T47D (cell line): Measurements from ENCODE around the gene GAK.

Experiments
- DNase-seq, 2 experiments: peaks; one replicate each; pipeline versions ENCODE4 v3.0.0 to v3.0.0-alpha.2; 2011 to 2012; ENCODE audit warnings: low read depth in 1 of 2, low spot score in 1 of 2
- JUND ChIP-seq: IDR thresholded peaks from 2 replicates; pipeline ENCODE4 v1.6.1; 2012; ENCODE audit warnings: low read depth
- in situ Hi-C: cut with HindIII; loops from 2 replicates; pipeline ENCODE4 v1.10.0; 2016; ENCODE audit warnings: low sequenced_read_pairs, low pct_unique_long_range_greater_than_20kb

The GAK gene

DNA sequence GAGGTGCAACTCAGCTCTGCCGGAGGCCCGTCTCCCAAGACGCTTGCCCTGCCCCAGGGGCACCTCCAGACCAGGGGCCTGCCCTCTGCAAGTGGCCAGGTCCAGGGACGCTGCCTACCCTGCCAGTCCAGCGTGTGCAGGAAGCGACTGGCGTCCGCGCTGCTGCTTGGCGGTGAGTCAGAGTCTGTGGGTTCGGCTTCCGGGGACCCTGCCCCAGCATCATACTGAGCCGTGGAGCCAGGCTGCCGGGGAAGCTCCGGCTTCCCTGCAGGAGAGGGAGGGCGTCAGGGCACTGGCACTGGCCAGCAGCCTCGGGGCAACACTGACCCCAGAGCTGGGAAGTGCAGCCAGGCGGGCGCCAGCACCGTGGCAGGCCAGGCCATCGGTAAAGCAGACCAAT lies 63.7 kb downstream of the GAK start:
- TF ChIP-seq JUND = no peak
- in situ Hi-C loops = no loop called here
- DNase-seq = no peak

DNA sequence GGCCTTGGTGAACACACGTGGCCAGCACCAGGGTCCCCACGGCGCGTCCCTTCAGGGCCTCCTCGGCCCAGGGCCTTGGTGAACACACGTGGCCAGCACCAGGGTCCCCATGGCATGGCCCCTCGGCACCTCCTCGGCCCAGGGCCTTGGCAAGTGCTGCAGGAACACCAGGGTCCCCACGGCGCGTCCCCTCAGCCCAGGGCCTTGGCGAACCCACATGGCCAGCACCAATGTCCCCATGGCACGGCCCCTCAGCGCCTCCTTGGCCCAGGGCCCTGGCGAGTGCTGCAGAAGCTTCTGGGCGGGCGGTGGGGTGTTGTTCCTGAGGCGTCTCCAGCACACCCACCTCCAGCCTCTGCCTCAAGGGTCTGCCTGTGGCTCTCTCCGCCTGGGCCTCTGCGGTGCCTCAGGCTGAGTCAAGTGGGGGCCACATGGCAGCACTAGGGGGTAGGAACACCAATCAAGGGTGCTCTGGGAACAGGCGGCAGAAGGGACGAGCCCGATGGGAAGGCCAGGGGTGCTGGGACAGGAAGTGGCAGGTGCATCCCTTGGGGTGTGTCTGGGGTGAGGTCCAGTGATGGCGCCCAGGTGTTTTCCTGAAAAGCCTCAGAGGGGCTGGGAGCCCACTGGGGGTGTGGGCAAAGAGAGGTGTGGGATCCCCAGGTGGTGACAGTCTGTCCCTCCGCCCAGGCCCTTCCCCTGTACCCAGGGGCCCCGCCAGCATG lies 64.4 kb downstream of the GAK start:
- in situ Hi-C loops = no loop called here
- no peak for TF ChIP-seq JUND
- no peak for DNase-seq

DNA sequence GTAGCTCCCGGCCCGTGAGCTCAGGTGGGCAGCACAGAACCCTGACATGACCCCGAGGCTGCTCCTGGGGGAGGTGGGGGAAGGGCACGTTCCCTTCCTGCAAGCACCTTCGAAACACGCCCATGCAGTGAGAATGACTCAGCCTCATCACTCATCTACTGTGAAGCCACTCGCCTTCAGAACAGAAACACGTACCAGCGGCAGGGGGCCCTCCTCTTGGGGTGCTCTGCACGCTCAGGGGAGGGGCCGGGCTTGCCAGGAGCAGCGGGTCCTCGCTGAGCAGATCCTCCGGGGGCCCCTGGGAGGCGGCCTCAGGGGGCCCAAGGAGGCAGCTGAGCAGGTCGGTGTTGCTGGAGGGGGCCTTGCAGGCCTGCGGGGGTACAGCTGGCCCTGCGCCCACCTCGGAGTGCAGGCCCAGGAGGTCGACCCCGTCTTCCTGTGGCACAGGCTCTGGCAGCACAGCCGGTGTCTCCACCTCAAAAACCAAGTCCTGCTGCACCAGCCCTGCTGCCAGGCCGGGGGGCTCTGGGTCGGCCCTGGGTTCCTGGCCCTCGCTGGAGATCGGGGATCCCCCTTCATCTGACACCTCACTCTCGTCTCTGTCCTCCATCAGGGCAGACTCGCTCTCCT lies 65.2 kb downstream of the GAK start:
- in situ Hi-C loops = no loop called here
- no peak for DNase-seq
- TF ChIP-seq JUND = no peak

DNA sequence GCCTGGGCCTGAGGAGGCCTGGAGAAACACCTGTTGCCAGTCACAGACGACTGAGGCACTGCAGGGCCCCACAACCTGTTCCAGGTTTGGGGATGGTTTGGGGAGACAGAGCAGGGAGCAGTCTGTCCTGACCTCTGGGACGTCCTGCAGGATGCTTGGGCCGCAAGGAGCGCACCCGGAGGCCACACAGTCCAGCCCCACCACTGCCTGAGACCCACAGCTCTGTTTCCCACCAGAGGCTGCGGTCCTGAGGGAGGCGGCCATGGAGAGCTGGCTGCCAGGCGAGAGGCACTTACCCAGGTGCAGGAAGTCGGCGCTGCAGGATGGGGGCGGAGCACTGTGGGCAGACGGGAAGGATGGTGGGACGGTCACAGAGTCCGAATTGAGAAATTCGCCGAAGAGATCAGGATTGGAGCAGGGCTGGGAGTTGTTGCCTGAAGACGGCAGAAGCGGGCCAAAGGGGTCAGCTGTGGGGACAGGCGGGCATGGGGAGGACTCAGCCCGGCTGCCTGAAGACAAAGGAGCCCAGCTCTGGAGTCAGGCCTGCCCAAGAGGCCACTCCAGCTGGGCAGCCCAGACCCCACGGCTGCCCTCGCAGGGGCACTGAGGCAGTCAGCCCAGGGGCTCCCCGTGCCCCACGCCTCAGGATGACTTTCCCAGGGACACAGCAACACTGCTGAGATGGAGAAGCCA lies 65.9 kb downstream of the GAK start:
- no peak for TF ChIP-seq JUND
- in situ Hi-C loops = no loop called here
- no peak for DNase-seq

DNA sequence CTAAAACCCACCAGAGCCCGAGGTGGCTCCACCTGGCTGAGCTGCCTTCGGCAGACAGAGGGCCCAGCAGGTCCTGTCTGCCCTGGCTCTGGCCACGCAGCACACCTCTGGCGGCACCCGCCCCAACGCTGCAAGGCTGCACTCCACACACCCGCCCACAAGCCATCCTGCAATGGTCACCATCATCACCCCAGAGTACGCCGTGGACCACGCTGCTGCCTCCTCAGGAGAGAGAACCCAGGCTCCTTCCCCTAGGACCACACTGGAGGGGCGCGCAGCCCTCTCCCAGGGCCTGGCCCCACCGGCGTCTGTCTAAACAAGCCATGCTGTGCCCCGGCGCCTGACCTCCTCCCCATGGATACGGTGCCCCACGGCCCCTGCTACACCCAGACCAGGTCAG lies 66.5 kb downstream of the GAK start:
- in situ Hi-C loops = no loop called here
- no peak for DNase-seq
- no peak for TF ChIP-seq JUND

DNA sequence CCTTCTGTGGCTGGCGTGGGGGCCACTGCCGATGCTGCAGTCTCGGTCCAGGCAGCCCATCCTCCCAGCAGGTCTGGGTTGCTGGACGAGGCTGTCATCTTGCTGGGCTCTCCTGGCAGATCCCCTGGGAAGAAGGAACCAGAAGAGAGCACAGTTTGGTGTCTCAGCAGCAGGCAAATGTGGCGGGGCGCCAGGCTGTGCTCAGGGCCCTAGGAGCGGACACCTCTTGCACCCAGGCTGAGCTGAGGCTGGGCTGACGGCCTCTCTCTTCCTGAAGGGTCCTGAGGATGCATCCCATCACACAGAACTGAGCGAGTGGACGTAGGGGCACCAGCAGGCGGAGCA lies 67.0 kb downstream of the GAK start:
- in situ Hi-C loops = no loop called here
- no peak for TF ChIP-seq JUND
- no peak for DNase-seq

DNA sequence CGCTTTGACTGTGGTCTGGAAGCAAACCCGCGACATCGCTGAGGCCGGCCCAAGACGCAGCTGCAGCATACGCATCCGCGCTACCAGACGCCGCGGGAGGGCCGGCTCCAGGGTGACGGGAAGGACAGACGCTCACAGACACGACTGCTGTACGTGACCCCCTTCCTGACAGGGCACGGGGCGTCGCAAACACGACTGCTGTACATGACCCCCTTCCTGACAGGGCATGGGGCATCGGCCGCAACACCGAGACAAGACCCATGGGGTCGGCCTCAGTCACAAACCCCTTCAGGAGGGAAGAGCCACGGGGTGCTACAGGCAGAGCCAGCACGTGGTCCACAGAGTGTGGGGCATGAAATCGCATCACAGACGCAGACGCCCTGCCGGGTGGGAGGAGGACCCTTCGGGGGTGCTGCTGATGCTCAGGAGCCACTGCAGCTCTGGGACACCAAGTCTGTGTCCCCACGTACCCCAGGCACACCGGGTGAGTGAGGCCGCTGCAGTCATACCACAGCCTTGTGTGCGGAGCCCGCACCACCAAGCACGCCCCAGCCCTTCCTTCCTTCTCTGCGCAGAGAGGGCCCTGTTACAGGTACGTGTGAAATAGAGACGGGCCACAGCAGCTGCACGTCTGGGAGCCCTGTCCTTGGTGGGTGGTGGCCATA lies 67.5 kb downstream of the GAK start:
- no peak for TF ChIP-seq JUND
- in situ Hi-C loops = no loop called here

DNA sequence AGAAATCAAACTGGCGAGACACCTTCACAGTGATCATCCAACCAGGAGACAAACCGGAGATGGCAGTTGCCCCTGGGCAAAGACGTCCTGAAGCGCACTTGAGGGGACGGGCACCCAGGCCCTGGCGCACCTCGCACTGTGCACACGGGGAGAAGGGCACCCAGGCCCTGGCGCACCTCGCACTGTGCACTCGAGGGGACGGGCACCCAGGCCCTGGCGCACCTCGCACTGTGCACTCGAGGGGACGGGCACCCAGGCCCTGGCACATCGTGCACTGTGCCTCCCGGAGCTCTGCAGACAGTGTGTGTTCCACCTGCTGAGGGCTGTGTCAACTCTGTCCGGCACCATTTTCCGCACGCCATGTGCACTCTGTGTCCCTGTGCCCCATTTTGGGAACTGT lies 71.6 kb downstream of the GAK start:
- DNase-seq = no peak
- TF ChIP-seq JUND = no peak
- in situ Hi-C loops = no loop called here

More for the DNA sequence above, 67.5 kb downstream of the GAK start:
- DNase-seq = no peak

DNA sequence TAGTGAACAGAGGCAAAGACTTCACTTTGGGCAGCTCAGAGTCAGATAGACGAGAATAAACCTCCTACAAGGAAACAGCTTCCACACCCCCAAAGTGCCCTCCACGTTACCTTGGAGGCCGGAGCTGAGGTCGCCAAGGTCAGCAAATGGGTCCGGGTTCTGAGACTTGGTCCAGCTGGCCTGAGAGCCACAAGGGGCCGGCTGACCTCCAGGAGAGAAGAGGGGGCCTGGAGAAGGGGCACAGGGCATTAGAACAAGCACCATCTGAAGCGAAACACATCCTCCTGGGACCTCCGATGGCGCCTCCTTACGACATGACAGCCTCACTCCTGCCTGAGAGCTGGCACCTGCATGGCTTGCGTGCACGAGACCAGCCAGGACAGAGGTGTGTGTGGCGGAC lies 72.6 kb downstream of the GAK start:
- in situ Hi-C loops = no loop called here
- TF ChIP-seq JUND = no peak
- no peak for DNase-seq

DNA sequence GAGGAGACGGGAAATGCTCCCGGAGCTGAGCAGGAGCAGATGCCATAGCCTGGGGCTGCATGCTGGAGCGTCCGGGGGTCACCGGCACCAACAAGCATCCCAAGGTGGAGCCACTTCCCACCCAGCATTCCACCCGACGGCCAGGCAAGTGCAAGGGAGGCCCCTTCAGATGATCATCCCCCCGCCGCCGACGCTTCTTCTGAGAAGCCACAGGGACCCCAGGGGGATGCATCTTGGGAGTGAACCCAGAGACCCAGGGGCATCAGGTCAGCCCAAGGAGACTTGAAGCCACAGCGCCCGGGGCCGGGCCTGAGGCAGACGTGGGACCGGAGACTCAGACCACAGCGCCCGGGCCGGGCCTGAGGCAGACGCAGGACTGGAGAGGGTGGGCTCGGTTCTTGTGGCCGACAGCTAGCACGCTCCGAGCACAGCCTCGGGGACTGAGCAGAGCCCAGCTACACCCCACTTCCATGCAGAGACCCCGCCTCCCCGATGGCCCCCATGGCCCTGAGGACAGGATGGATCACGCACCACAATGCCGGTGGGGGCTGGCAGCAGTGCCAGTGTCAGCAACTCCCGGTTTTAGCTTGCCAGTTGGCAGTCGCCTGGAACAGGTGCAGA lies 73.2 kb downstream of the GAK start:
- TF ChIP-seq JUND = no peak
- in situ Hi-C loops = no loop called here
- no peak for DNase-seq

DNA sequence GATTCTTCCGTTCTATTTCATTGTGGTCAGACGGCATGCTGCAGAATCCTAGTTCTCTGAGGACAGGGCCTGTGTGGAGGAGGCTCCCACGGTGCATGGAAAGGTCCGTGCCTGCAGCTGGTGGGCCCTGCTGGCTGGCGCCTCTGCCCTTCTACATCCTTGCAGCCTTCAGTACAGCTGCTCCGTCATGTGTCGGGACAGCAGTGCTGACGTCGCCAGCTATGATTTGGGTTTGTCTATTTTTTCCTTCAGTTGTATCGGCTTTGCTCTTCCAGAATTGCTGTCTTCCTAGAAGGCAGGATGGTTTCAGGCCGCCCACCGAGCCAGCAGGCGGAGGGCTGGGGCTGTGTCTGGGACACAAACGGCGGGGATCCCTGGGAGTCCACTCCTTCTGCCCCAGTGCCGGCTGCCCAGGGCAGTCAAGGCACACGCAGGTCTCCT lies 74.1 kb downstream of the GAK start:
- no peak for DNase-seq
- TF ChIP-seq JUND = no peak
- in situ Hi-C loops = no loop called here

DNA sequence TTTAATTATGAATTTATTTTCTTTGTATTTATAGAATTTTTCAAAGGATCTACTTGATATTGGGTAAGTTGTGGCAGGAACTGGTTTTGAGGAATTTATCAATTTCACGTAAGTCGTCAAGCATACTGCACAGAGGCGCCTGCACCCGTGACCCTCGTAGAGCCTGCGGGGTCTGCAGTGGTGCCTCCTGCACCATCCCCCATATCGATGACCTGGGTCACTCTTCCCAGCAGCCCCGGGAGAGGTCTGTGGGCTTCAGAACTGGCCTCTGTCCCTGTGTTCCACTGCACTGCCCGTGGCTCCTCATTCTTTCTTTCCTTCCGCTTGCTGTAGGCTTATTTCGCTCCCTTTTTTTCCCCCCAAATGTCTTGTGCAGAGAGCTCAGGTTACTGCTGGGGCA lies 74.7 kb downstream of the GAK start:
- DNase-seq = no peak
- in situ Hi-C loops = no loop called here
- no peak for TF ChIP-seq JUND
